Activated naive CD4-positive, alpha-beta T cell treated with anti-CD3 and anti-CD28 coated beads, Interleukin-2, amount 10 ng/mL, durations not matched to agents 7 days and 5 days (primary cell): Measurements from ENCODE around the gene ANKRD34A.

Source experiments
- CTCF ChIA-PET: fragments of 350-600 bp; sonication (Branson Sonifier 250); formaldehyde crosslinking; loops from one replicate; lab custom pipeline; 2021; ENCODE audit warnings: antibody characterized with exemption; lab: Charles Lee
- DNase-seq: peaks from one replicate; pipeline ENCODE4 v3.0.0-alpha.2; 2020
- H3K27ac Mint-ChIP-seq: one replicate; pipeline ENCODE4 v1.8.0; 2021; ENCODE audit warnings: mild to moderate bottlenecking, moderate library complexity, mixed read lengths
- H3K27me3 Mint-ChIP-seq: one replicate; pipeline ENCODE4 v1.8.0; 2021; ENCODE audit warnings: mild to moderate bottlenecking, mixed read lengths
- H3K36me3 Mint-ChIP-seq: one replicate; pipeline ENCODE4 v1.8.0; 2021; ENCODE audit warnings: mixed read lengths
- H3K4me1 Mint-ChIP-seq: one replicate; pipeline ENCODE4 v1.8.0; 2021; ENCODE audit warnings: mixed read lengths
- H3K4me3 Mint-ChIP-seq: one replicate; pipeline ENCODE4 v1.8.0; 2021; ENCODE audit warnings: mild to moderate bottlenecking, moderate library complexity, mixed read lengths
- H3K9me3 Mint-ChIP-seq: one replicate; pipeline ENCODE4 v1.8.0; 2021; ENCODE audit warnings: mixed read lengths

The ANKRD34A gene

DNA sequence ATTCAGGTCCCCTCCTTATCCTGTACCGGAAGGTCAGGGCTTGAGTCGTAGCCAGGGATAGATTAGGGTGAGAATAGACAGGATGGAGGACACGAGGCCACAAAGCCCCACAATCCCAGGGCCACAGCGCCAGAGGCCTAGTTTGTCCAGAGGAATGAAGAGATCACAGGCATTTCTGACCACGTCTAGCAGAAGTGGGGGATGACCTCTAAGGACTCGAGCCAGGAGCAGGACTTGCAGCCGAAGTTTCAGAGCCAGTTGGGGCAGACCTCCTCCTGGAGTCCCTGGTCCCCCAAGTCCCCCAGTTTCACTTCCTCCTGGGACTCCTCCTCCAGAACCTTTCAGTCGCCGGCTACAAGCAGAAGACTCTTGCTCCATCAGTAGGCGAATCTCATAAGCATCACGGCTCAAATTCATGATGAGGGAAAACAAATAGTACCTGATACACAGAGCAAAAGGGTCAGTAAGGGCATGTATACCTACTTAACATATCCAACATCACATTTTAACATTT is 52.2 kb downstream of the ANKRD34A start:
- no peaks in the 10 kb centered on the region for H3K9me3 Mint-ChIP-seq
- no peak for DNase-seq
- H3K27me3 Mint-ChIP-seq: no peaks in the 10 kb centered on the region
- H3K4me3 Mint-ChIP-seq: no peak overlapping the region
- no peak overlapping the region for H3K27ac Mint-ChIP-seq
- peaks cover 50% of the 10 kb centered on the region for H3K36me3 Mint-ChIP-seq
- CTCF ChIA-PET: interaction anchor here (2.0 to 9.7 kb wide), 2 partner anchors 15 to 65 kb away, joined by 7 to 112 read pairs; partner anchors contain the start of genes NUDT17 and RBM8A
- H3K4me1 Mint-ChIP-seq: peaks cover 21% of the 10 kb centered on the region
